Suppressor macrophage treated with lipopolysaccharide for 1 hour (primary cell): ENCODE results near the gene KLHL11.

Experiments
- DNase-seq, 3 donors: peaks; one replicate each; pipeline ENCODE4 v3.0.0-alpha.2; 2020 to 2022

The KLHL11 gene, protein sequence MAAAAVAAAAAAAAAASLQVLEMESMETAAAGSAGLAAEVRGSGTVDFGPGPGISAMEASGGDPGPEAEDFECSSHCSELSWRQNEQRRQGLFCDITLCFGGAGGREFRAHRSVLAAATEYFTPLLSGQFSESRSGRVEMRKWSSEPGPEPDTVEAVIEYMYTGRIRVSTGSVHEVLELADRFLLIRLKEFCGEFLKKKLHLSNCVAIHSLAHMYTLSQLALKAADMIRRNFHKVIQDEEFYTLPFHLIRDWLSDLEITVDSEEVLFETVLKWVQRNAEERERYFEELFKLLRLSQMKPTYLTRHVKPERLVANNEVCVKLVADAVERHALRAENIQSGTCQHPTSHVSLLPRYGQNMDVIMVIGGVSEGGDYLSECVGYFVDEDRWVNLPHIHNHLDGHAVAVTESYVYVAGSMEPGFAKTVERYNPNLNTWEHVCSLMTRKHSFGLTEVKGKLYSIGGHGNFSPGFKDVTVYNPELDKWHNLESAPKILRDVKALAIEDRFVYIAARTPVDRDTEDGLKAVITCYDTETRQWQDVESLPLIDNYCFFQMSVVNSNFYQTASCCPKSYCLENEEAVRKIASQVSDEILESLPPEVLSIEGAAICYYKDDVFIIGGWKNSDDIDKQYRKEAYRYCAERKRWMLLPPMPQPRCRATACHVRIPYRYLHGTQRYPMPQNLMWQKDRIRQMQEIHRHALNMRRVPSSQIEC

GRCh38 chr17:41864836-41865595, at the start of gene KLHL11:
Gene KLHL11 (minus strand): TSS chr17:41865423. CDS start chr17:41865370, 53 bp downstream.
- peak; percentile 91 to 96 (median 96) for DNase-seq

DNA sequence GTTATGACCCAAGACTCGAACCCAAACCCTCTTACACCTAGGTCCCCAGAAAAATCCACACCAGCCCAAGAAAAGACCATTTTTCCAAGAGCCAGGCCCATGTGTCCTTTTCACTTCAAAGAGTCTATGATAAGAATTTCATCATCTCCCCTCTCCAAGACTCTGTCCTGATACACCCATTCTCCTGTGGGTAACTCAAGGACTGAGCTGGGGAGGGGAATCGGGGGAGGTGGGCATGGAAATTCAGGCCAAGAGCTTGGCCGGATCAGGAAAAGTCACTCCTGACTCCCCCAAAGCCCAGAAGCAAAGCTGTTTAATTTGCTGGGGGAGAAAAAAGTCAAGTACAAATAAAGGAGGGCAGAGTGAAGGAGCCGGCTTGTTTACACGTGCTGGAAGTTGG, 49.8 kb upstream of the KLHL11 start:
- no peak for DNase-seq

- no peak for DNase-seq
Observed at GRCh38 chr17:41914358-41914766, 49.1 kb upstream of the KLHL11 start.

DNA sequence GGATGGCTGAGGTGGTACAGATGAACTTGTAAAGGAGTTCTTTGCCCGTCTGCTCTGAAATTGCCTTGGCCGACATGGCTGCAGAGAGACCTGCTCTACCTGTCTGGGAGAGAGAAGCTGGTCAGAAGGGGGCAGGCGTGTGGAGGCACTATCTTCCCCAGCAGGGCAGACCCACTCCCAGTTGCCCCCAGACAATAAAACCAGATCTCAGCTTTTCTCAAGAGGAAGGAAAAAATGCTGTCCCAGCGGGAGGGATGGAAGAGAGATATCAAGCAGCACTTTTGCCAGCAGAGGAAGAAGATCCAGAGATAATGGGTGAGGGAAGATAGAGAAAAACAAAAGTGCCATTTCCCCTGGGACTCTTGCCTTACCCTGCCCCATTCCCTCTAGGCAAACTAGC, 48.6 kb upstream of the KLHL11 start:
- DNase-seq = no peak

DNA sequence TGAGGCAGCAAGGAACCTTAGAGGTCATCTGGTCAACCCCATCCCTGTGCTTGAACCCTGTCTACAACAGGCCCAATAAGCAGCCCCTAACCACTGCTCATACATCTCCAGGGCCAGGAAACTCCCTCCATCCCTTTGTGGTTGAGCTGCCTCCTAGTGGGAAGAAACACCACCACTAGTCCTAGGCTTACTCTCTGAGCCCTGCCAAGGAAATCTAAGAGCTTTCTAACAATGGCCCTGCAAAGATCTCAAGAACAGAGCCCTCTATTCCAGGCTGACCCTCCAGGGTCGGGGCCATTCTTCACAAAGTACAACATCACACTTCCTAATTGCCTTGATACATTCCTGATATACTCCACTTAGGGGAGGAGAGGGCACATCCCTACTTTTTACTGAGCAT, 47.7 kb upstream of the KLHL11 start:
- DNase-seq = no peak

- DNase-seq = no peak
Observed at GRCh38 chr17:41910701-41911391, 45.6 kb upstream of the KLHL11 start.

- DNase-seq = no peak
Observed at GRCh38 chr17:41909088-41909487, 43.9 kb upstream of the KLHL11 start.

- no peak for DNase-seq
Observed at GRCh38 chr17:41907633-41908539, 42.7 kb upstream of the KLHL11 start.

DNA sequence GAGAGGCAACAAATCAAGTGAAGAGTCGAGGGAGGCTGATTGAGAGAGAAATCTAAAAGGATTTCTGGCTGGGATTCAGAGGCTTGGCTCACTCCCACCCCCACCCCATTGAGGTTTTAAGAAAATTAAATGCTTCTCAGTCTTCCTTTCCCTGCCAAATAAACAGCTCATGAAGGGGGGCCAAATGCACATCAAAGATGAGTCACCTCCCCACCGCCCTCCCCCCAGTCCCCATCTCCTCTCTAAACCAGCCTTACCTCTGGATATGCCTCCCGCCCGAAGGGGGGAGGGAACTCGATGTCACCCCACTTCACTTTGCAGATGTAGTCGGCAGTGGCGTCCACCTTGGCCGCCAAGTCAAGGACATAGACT, 41.9 kb upstream of the KLHL11 start:
- DNase-seq = no peak

GRCh38 chr17:41906465-41907184, 41.4 kb upstream of the KLHL11 start:
- no peak for DNase-seq

DNA sequence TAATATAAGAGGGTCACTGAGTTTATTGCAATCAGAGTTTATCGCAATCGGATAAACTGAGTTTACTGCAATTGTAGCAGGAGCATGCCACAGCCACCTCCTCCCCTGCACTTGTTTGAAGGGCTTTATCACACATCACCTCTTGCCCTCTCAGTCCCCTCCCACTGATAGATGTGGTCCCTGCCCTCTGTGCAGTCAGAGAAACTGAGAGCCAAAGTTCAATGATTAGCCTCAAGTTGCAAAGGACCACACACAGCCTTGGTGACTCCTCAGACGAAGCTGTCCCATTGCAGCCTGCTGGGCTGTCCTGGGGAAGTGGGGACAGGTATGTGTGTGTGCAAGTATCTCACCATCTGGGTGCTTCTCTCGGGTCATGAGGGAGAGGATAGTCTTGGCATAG, 39.9 kb upstream of the KLHL11 start:
- DNase-seq = no peak

DNA sequence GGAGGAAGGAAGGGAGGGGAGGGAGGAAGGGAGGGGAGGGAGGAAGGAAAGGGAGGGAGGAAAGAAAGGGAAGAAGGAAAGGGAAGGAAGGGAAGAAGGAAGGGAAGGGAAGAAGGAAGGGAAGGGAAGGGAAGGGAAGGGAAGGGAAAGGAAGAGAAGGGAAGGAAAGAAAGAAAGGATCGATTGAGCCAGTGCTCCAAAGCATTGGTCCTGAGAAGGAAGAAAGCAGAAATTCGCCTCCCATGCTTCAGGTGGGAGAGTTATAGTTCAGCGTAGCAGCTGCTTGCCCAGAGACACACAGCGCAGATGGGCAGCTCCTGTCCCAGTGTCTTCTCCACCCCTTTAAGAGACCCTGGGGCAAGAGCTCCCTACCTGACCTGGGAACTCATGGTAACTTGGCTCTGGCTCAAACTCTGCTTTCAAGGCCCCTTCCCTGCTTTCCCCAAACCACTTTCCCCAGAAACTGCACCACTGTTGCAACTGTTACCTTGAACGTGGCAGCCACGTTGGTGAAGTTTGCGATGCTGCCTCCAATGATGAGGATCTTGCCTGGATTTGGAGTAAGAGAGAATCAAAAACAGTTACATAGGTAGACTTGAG, 39.1 kb upstream of the KLHL11 start:
- DNase-seq = no peak

- no peak for DNase-seq
Observed at GRCh38 chr17:41901646-41902045, 36.4 kb upstream of the KLHL11 start.

DNA sequence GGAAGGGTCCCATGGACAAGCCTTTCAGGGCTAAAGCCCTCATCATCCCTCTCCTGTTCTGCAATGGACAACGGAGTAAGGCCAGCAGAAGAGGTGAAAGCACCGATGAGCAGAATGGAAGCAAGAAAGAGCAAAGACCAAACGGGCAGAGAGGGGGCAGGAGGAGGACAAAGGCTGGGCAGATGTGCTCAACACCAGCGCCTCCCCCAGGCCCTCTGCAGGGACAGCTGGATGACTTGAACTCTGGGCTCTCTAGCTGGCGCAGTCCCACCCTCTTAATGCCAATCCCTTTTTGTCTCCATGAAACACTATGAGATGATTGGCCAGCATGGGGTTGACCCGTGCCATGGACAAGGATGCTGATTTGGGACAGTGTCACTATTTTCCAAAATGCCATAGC, 31.5 kb upstream of the KLHL11 start:
- no peak for DNase-seq

- no peak for DNase-seq
Observed at GRCh38 chr17:41895617-41896016, 30.4 kb upstream of the KLHL11 start.

- no peak for DNase-seq
Observed at GRCh38 chr17:41894791-41895331, 29.6 kb upstream of the KLHL11 start.

GRCh38 chr17:41893384-41893783, 28.2 kb upstream of the KLHL11 start:
- no peak for DNase-seq

- DNase-seq = no peak
Observed at GRCh38 chr17:41892021-41892376, 26.8 kb upstream of the KLHL11 start.

DNA sequence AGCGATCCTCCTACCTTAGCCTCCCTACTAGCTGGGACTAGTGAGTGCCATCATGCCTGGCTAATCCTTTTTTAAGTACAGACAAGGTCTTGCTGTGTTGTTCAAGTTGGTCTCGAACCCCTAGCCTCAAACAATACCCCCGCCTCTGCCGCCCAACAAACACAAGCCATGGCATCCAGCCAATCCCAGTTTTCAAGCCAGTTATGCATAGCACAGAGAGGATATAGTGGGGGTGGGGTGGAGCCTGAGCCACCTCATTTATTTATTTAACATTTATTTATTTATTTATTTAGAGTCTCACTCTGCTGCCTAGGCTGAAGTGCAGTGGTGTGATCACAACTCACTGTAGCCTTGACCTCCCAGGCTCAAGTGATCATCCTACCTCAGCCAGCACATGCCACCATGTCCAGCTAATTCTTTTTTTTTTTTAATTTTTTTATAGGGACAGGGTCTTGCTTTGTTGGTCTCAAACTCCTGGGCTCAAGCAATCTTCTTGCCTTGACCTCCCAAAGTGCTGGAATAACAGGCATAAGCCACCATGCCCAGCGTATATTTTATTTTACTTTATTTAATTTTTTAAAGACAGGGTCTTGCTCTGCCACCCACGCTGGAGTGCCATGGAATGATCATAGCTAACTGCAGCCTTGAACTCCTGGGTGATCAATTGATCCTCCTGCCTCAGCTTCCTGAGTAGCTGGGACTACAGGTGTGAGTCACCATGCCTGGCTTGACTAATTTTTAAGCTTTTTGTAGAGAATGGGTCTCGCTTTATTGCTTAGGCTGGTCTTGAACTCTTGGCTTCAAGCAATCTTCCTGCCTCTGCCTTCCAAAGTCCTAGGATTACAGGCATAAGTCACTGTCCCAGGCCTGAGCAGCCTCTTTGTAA, 26.2 kb upstream of the KLHL11 start:
- no peak for DNase-seq
